HepG2 (cell line): ENCODE data around the gene SYNM. TPM values are rescaled to one million over a fixed set of nuclear protein-coding genes. Genes with fewer than 3 reads are reported as not detected.

Experiments used
- ATAC-seq: fragments of 200-7000 bp; cut with Tn5 transposase; 3 replicates; pipeline ENCODE4 v1.9.1; 2020; ENCODE audit warnings: mild to moderate bottlenecking, moderate library complexity
- BruUV-seq: library from RNA; stranded (reverse); fragments of 400-500 nt; replicated peaks from 2 replicates; lab custom pipeline; 2021; lab: Mats Ljungman, UMichigan
- CTCF ChIA-PET: fragments of 300-600 bp; formaldehyde crosslinking; extraction: SDS; loops from one replicate; lab custom pipeline; 2021; ENCODE audit warnings: low total read pairs, inconsistent platforms, low intra/inter-chr PET ratio; lab: Yijun Ruan, JAX
- POLR2A ChIA-PET: fragments of 350-600 bp; sonication (Branson Sonifier 250); formaldehyde crosslinking; loops from one replicate; lab custom pipeline; 2020; ENCODE audit warnings: antibody characterized with exemption, inconsistent platforms; lab: Yijun Ruan, JAX
- DNase-seq: peaks from one replicate; pipeline ENCODE4 v3.0.0-alpha.2; 2015; ENCODE audit warnings: low spot score
- FAIRE-seq: peaks from 3 replicates; lab custom pipeline; 2011; peaks lifted over from hg19 to GRCh38; lab: Jason Lieb, UNC
- H2AFZ ChIP-seq: one replicate; pipeline ENCODE4 v1.6.1; 2011; ENCODE audit warnings: low read length, inconsistent platforms
- H3K27ac ChIP-seq: fragments of 300-600 bp; 3 replicates; pipeline ENCODE4 v1.8.0; 2011; ENCODE audit warnings: mixed run types, mild to moderate bottlenecking, mixed read lengths, low read length, inconsistent platforms; ENCODE audit not compliant: insufficient read depth; ENCODE audit errors: extremely low read length
- H3K27me3 ChIP-seq, 2 experiments: fragments of 200-600 bp in 1 of 2; 2 replicates in 1 of 2; 3 replicates in 1 of 2; pipeline versions ENCODE4 v1.6.0 to v1.8.0; 2011; ENCODE audit warnings: low read length in 2 of 2, mild to moderate bottlenecking in 2 of 2, moderate library complexity in 2 of 2, inconsistent platforms in 1 of 2; ENCODE audit not compliant: insufficient read depth in 2 of 2, control insufficient read depth in 1 of 2
- H3K36me3 ChIP-seq, 2 experiments: fragments of 200-600 bp in 1 of 2; replicated peaks in 1 of 2; 2 replicates in 1 of 2; 3 replicates in 1 of 2; pipeline versions ENCODE4 v1.5.1 to v1.8.0; 2011; ENCODE audit warnings: low read length in 2 of 2, inconsistent platforms in 1 of 2; ENCODE audit not compliant: insufficient read depth in 2 of 2, control insufficient read depth in 1 of 2
- H3K4me1 ChIP-seq: 2 replicates; pipeline ENCODE4 v1.5.1; 2012; ENCODE audit warnings: low read length, inconsistent platforms; ENCODE audit not compliant: insufficient read depth
- H3K4me2 ChIP-seq: 2 replicates; pipeline ENCODE4 v1.6.0; 2011; ENCODE audit warnings: low read depth, low read length, inconsistent platforms
- H3K4me3 ChIP-seq, 3 experiments: fragments of 200-600 bp in 1 of 3; sonication (generic), shearing (Covaris generic) in 1 of 3; replicated peaks in 1 of 3; 2 replicates each; pipeline ENCODE4 v1.5.1; 2011 to 2016; ENCODE audit warnings: low read length in 3 of 3, inconsistent platforms in 2 of 3, low read depth in 2 of 3, mild to moderate bottlenecking in 2 of 3, control low read depth in 1 of 3, mixed read lengths in 1 of 3; ENCODE audit not compliant: insufficient read depth in 1 of 3
- H3K79me2 ChIP-seq: one replicate; pipeline ENCODE4 v1.6.1; 2011; ENCODE audit warnings: low read length, inconsistent platforms; ENCODE audit not compliant: insufficient read depth
- H3K9ac ChIP-seq: 2 replicates; pipeline ENCODE4 v1.6.0; 2011; ENCODE audit warnings: mild to moderate bottlenecking, low read depth, low read length, inconsistent platforms; ENCODE audit not compliant: insufficient read depth
- H3K9me3 ChIP-seq: 2 replicates; pipeline ENCODE4 v1.5.1; 2012; ENCODE audit warnings: mild to moderate bottlenecking, low read length
- H4K20me1 ChIP-seq: 2 replicates; pipeline ENCODE4 v1.6.0; 2011; ENCODE audit warnings: inconsistent platforms, mild to moderate bottlenecking, low read length, moderate library complexity; ENCODE audit not compliant: insufficient read depth
- NR2F6 ChIP-seq, 2 experiments: IDR thresholded peaks; 2 replicates each; pipeline ENCODE4 v1.6.1; 2016; ENCODE audit warnings: antibody characterized with exemption in 1 of 2, mild to moderate bottlenecking in 1 of 2
- ZNF274 ChIP-seq: sonication (generic); formaldehyde crosslinking; IDR thresholded peaks from 2 replicates; pipeline ENCODE4 v1.5.1; 2020; ENCODE audit warnings: mild to moderate bottlenecking, missing genetic modification reagents
- ZNF703 ChIP-seq: sonication (generic); formaldehyde crosslinking; IDR thresholded peaks from 2 replicates; pipeline ENCODE4 v1.5.1; 2020; ENCODE audit warnings: missing genetic modification reagents, mild to moderate bottlenecking, moderate library complexity, borderline replicate concordance
- ZNF766 ChIP-seq: sonication (generic); formaldehyde crosslinking; IDR thresholded peaks from 2 replicates; pipeline ENCODE4 v1.5.0; 2020; ENCODE audit warnings: missing genetic modification reagents, borderline replicate concordance
- ZSCAN21 ChIP-seq: sonication (generic); formaldehyde crosslinking; IDR thresholded peaks from 2 replicates; pipeline ENCODE4 v1.8.0; 2022; ENCODE audit warnings: mild to moderate bottlenecking, missing genetic modification reagents, moderate library complexity, borderline replicate concordance
- ZSCAN22 ChIP-seq: sonication (generic); formaldehyde crosslinking; IDR thresholded peaks from 2 replicates; pipeline ENCODE4 v1.4.0; 2020; ENCODE audit warnings: mild to moderate bottlenecking, missing genetic modification reagents
- WGBS: methylation state at CpG from one replicate; pipeline ENCODE4 v1.1.6; 2017; ENCODE audit warnings: low lambda C conversion rate; 5-methylcytosine and 5-hydroxymethylcytosine counted together
- in situ Hi-C: cut with HindIII; loops from 2 replicates; pipeline ENCODE4 v1.10.0; 2017; ENCODE audit warnings: low pct_unique_long_range_greater_than_20kb; ENCODE audit not compliant: extremely low pct_ligation_motif_present
- intact Hi-C: fragments of 100-400 bp; cut with micrococcal nuclease; formaldehyde crosslinking; loops from one replicate; pipeline ENCODE4 v1.10.0; 2022; ENCODE audit not compliant: unreplicated experiment
- polyA plus RNA-seq, 8 experiments: library from polyadenylated mRNA; depleted of rRNA in 3 of 8; stranded (reverse) in 7 of 8; unstranded in 1 of 8; fragments of >200 nt; fragmentation: Illumina TruSeq in 4 of 8; extraction: Trizol in 4 of 8; gene quantifications; 2 replicates each; pipeline versions ENCODE4 v1.2.1 to v1.2.3, GENCODE V29; 2011 to 2016; ENCODE audit warnings: low read depth in 4 of 8, missing spikeins in 1 of 8, mixed read lengths in 1 of 8; ENCODE audit not compliant: insufficient read depth in 1 of 8
- total RNA-seq, 5 experiments: library from RNA; depleted of rRNA; stranded (reverse); fragments of >200 nt; fragmentation: Illumina TruSeq; extraction: Trizol; gene quantifications; 2 replicates each; pipeline ENCODE4 v1.2.3, GENCODE V29; 2016; ENCODE audit warnings: low read depth in 1 of 5
- TF ChIP-seq, protein P1 (sequence below): sonication (generic); formaldehyde crosslinking; IDR thresholded peaks from 2 replicates; pipeline ENCODE4 v1.4.0; 2020; ENCODE audit warnings: mild to moderate bottlenecking, missing genetic modification reagents
- TF ChIP-seq, protein P2 (sequence below): sonication (generic); formaldehyde crosslinking; conservative IDR thresholded peaks from 2 replicates; pipeline ENCODE4 v1.8.0; 2022; ENCODE audit warnings: low read depth, missing genetic modification reagents

Gene SYNM
- total and polyA plus RNA-seq, 2 of the 13 experiments (the other 11 are each of a cell fraction or from before 2014, with no cell fraction given), result 1.1 to 3.7 TPM

DNA sequence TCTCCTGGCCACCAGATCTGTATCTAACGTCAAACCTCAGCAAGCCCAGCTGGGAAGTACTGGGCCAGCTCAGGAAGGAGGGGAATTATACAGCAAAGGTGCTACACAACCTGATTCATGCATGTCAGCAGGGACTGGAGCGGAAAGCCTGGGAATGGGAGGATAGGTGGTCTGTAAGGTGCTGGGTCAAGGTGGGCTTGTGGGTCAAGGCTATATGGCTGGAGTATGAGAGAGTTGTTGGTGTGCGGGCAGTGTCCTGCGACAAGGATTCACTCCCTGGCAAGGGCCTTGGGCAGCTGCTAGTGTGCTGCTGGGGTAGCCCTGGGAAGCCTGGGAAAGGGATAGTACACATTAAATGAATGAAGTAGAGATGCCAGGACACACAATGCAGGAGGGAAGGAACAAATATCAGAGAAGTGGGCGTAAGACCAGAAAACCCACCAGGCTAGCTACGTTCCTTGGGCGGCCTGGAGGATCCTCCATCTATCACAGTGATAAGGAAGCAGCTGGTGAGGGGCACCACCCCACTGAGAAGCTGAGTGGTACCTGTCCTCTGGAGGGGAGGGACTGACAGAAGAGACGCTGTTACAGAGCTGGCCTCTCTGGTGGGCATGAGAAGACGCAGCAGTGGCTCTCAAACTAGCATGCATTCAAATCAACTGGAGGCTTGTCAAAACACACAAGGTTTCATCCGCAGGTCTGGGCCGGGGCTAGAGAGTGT lies 8.5 kb upstream of the SYNM start:
- POLR2A ChIA-PET, result no interaction called here

More for the DNA sequence above, 8.5 kb upstream of the SYNM start:
- no peak for FAIRE-seq
- Histone ChIP-seq H3K4me2 (no peak overlapping the region), H3K79me2 (no peaks in the 10 kb centered on the region), H3K27ac (no peak overlapping the region), H3K9me3 (no peaks in the 10 kb centered on the region), H3K4me3 (no peak overlapping the region), H2AFZ (no peak overlapping the region), H3K36me3 (no peaks in the 10 kb centered on the region), H3K27me3 (peaks cover 14 to 54% of the 10 kb centered on the region in 2 experiments), H3K9ac (no peak overlapping the region), H3K4me1 (no peaks in the 10 kb centered on the region; the same call in 1 of the 2 replicates), H4K20me1 (no peaks in the 10 kb centered on the region)
- in situ Hi-C loops, result no loop called here
- CTCF ChIA-PET, result no interaction called here
- no TSS peak for BruUV-seq
- intact Hi-C loops, result no loop called here
- no peak for ATAC-seq
- no peak for DNase-seq
- TF ChIP-seq, protein P1, sequence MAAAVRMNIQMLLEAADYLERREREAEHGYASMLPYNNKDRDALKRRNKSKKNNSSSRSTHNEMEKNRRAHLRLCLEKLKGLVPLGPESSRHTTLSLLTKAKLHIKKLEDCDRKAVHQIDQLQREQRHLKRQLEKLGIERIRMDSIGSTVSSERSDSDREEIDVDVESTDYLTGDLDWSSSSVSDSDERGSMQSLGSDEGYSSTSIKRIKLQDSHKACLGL (CRISPR knock-in tag), result no peak
- TF ChIP-seq, protein P2, sequence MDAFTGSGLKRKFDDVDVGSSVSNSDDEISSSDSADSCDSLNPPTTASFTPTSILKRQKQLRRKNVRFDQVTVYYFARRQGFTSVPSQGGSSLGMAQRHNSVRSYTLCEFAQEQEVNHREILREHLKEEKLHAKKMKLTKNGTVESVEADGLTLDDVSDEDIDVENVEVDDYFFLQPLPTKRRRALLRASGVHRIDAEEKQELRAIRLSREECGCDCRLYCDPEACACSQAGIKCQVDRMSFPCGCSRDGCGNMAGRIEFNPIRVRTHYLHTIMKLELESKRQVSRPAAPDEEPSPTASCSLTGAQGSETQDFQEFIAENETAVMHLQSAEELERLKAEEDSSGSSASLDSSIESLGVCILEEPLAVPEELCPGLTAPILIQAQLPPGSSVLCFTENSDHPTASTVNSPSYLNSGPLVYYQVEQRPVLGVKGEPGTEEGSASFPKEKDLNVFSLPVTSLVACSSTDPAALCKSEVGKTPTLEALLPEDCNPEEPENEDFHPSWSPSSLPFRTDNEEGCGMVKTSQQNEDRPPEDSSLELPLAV, result no peak
- TF ChIP-seq NR2F6 (IDR thresholded peaks at IDR 0.05), result no peak
- no peak for TF ChIP-seq NR2F6 (CRISPR knock-in tag; IDR thresholded peaks at IDR 0.05)
- no peak for TF ChIP-seq ZNF274 (CRISPR knock-in tag)
- no peak for TF ChIP-seq ZNF703
- TF ChIP-seq ZSCAN22, result no peak
- TF ChIP-seq ZNF766 (CRISPR knock-in tag), result no peak
- no peak for TF ChIP-seq ZSCAN21 (CRISPR knock-in tag)
- 48% methylated on average over 10 of the region's 11 CpGs for WGBS
